GM18508 (cell line): ENCODE measurements around the gene SEMA5A.

Experiments used
- ATAC-seq: cut with Tn5 transposase; IDR thresholded peaks from one replicate; pipeline ENCODE4 v1.9.1; 2021; ENCODE audit warnings: moderate number of reproducible peaks; ENCODE audit not compliant: insufficient read depth, unreplicated experiment

The SEMA5A gene

DNA sequence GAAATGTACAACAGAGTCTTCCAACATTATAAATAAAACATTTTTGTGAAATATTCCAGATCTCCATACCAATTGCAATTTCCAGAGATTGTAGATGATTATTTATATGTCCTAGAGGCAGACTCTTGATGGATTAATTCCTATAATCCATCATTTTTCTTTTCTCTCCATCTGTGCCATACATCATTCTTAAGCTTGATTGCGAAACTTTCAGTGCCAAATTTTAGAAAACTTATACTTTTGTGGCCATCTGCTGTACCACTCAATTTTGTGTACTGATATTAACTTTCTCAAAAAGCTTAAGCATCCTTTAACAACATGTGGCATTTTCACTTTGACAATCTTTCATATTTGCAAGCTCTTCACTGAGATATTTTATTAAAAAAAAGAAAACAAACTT, 446.9 kb downstream of the SEMA5A start:
- no peak for ATAC-seq

DNA sequence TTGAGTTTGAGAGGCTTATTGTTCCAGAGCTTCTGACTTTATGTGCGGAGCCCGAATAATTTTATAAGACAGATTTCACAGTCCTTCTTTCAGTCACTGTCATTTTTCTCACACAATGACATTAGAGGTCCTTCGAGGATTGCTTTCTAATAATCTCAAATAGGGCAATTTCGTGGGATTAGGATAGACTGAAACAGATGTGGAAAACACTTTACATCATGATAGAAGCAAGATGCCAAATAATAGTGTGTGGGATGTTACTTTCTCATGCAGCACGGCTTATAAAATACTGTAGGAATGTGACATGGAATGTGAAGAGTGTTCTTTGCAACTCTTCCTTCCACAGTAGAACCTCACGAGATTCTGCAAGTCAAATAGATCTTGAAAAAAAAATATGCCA, 451.3 kb downstream of the SEMA5A start:
- ATAC-seq: no peak

DNA sequence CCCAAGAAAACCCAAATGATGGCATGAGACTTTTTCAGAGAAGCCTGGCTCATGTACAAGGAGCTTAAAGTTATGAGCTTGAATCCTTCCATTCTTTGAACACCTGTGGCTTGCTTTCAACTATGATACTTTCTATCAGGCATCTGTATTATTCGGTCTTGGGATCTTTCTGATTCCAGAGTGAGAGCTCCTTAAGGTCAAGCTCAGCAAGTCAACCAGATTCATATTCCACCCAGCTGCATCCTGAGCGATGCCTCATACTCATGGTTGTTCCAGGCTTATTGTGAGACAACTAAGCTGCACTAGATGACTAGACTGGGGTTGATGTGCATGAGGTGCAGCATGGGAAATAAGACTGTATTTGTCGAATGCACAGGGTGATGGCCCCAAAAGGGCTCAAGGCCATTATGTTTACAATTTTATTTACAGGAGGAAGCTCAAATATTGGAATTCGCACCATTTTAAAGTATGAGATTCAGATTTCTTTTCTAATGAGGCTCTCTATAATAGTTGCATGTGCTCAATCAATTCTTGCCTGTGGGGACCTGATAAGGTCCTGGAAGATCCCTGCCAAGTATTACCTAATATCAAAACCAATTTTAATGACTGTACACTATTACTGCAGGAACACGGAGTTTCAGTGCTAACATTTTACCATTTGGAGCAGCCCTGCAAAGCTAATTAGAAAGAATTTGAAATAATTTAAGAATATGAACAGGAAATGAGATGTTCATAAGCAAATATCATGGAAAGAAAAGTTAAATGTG, 453.8 kb downstream of the SEMA5A start:
- ATAC-seq: no peak

DNA sequence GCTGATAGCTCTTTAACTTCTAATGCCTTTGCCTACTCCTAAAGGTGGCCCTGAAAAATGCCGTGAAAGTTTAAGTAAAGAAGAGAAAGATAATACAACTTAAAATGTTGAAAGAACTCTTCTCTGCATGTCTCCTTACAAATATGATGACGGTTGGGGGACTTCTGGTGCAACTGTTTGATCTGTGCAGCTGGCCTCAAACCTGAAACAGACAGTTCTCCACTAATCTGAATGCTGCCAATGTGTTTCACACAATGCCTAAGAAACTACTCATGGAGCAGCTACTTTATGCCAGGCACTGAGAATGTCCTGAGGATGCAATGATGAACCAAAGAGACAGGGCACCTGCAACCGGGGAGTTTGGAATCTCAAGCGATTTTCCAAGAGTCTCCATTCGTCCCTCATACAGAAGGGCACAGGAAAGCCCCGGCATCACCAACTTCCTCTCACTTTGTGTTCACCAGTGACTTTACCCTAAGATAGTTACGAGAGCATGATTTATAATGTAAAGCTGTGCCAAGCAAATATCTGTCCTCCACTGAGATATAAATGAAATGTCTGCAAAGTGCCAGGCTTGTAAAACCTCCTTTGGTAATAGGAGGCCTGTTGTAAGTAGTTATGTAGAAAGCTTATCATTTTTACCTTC, 455.4 kb downstream of the SEMA5A start:
- ATAC-seq: no peak

DNA sequence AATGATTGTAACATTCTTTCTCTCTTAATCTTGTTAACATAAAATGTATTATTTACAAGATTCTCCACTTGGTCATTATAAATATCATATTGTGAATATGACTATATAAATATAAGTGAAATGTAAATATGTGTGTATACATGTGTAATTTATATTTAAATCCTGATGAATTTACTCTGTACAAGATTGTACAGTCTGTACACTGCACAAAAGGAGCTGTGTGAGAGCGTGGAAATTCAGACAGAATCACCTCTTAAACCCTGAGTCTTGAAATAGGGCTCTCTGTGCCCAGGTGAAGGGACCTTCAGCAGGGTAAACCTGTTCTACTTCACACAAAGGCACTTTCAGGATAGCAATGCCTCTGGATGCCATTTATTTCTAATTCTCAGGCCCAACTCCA, 456.0 kb downstream of the SEMA5A start:
- ATAC-seq: no peak

DNA sequence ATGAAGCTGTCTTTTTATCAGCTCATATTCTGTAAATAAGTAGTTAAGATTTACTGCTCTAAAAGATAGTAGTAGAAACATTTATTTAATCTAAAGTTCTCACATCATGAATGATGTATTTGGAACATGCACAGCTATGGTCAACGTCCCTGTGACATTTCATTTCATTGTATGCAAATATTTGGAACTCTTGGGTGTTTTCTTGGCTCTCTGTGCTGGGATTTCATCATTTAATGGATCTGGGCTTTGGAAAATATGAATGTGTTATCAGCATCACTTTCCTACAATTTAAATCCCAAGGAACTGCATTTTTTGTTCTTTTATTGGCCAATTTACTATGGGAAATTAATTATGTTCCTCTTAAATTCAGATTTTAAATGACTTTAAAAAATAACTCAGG, 462.9 kb downstream of the SEMA5A start:
- no peak for ATAC-seq

DNA sequence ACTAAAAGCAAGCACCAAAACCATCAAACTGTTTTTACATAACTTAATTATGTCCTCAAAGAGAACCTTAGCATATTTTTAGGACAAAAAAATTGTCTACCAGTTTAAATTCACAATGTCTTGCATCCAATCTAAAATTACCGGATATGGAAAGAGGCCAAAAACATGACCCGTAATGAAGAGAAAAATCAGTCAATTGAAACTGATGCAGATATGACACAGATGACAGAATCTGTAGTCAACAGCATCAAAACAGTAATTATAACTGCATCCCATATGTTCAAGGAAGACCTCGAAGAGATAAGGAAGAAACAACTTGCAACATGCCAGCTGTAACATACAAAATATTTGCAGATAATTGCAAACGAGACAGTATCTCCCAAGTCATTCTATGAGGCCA, 473.2 kb downstream of the SEMA5A start:
- ATAC-seq: no peak

DNA sequence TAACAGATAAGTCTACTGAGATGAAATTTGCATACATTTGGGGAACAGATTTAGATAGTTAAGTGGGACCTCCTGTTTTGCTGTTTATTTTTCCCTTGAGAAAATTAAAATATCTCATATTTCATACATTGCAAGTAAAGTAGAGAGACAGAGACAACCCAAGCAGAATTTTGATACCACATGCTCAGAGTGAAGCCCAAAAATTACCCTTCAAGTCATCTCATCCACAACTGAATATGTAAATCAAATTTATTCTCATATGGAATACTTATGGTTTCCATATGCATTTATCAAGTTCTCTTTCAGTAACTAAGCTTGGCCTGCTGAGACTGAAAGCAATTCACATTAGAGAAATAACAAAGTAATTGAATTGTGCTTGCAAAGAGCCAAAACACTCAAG, 474.4 kb downstream of the SEMA5A start:
- no peak for ATAC-seq

DNA sequence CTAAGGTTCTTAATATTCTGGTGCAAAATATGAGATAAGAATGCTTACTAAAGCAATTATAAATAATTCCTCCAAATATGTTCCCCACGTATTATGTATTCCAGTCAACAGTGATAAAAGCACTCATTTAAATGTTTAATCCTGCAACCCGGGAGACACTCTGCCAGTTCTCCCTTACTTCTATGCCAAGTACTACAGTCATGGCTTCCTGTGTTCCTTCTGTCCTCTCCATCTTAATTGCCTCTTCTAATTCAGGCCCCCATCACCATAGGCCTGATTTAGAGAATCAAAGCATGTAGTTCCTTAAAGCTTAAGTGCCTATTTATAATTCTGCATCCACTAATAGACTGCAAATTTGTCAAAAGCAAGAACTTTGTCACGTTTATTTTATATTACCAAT, 474.8 kb downstream of the SEMA5A start:
- no peak for ATAC-seq

DNA sequence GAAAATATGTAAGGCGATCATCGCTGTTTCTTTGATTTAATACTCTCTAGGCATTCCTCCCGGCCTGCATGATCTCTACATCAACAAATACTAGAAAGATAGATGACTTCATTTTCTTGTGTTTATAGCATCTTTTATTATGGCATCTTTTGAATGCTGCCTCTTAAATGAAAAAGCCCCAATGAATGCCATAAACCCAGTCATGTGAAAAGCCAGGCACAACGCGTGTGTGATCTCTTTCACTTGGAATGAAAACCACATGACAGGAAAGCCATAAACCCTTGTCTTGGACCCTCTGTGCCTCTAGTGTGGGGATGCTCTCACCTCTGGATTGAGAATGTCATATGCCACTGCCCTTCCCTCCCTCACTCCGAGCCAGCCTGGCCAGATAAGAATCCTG, 476.2 kb downstream of the SEMA5A start:
- ATAC-seq: no peak

DNA sequence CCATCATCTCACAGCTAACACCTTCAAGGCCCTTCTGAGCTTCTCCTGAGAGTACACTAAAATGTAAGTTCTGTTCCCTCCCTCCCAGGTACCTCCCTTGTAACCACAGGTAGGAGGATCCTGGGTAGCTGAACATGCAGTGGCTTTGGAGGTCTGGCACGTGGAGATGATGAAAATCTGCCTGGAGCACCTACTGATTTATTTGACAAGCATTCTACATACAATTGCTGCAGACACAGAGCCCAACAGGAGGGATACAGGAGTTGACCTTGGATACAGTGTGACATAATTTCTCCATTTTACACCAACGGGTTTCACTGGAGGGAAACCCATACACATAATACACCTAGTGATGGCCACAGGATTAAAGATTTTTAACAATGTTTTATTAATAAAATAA, 478.7 kb downstream of the SEMA5A start:
- ATAC-seq: no peak

DNA sequence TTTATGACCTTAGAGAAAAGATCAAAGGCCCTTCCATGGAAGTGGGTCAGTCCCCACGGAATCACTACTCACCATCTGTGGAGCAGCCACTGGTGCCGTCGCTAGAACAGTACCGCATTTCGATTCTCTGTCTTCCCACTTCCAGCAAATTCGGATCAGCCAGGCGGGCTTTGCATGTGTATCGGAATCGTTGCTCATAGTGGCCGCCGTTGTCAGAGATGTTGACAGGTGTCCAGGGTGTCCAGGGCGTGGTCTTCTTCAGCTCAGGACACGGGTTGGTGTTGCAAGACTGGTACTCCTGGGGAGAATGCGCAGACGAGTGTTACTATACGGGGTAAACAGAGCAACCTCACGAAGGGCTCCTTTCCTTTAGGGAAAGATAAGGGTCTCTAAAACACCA, 479.5 kb downstream of the SEMA5A start:
- no peak for ATAC-seq

DNA sequence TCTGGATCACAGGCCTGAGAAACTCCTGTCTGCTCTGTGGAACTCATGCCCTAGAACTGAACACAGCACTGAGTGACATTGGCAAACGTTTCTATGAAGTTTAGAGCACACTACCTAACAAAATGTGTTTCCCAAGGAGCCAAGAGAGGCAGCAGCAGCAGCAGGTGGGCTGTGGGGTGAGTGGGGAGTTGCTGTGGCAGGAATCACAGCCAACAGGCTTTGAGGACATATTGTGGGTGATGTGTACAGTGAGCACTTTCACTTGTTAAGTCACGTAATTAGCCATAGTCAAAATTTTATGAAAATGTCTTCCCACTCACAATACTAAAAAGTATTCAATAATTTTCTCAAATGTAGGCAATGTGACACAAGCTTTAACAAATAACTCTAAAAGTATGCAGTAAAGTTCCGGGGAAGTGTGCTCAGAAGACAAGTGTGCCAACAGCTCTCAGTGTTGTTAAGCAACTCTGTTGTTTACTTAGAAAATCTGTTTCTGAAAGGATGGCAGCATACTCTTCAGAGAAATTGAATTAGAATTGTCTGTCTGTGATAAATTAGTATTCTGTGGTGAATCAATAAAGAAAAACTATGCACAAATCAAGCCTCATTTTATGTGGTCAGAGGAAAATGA, 482.1 kb downstream of the SEMA5A start:
- ATAC-seq: no peak

DNA sequence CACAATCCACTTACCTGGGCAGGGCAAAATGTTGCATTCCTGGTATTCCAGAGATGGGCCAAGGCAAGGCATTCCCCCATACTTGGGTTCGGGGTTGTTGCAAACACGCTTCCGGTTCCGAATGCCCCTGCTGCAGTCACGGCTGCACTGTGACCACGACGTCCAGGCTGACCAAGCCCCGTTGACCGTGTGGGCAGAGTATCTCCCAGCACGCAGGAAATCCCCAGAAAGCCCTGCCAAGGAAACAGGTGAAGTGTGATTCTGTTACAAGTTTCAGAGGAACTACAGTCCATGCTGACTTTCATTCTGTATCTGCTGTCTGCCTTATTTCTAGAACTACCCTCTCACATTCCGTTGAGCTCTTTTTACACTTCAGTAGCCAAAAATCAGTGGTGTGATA, 483.0 kb downstream of the SEMA5A start:
- no peak for ATAC-seq

DNA sequence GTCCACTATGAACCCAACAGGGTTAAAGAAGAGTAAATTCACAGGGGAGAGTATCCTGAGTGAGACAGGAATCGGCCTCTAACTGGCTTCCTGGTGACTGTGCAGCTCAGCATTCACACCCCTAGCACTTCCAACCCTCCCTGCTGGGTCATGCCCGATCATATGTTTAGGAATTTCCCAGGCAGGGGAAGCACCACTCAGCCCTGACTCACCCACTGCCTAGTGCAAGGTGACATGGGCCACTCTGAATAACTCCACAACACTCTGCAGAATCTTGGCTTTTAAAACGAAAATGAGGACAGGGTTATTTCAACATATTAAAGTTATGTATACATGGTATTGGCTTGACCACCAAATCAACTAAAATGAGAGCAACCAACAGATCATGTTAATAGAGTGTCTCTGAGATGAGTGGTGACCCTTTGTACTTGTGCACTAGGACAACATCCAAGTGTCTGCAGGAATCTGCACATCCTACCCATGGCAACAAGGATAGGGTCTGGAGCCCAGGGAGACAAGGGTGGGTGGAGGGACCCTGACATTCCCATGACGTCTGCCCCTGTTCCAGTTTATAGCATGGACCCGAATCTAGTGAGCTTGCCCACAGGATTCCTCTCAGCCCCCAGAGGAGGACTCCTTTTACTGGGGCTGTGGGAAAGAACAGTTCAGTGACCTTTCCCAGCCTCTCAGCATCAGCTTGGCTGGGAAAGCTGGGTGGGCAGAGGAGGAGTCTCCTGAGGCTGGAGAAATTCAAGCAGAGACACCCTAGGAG, 485.8 kb downstream of the SEMA5A start:
- no peak for ATAC-seq

DNA sequence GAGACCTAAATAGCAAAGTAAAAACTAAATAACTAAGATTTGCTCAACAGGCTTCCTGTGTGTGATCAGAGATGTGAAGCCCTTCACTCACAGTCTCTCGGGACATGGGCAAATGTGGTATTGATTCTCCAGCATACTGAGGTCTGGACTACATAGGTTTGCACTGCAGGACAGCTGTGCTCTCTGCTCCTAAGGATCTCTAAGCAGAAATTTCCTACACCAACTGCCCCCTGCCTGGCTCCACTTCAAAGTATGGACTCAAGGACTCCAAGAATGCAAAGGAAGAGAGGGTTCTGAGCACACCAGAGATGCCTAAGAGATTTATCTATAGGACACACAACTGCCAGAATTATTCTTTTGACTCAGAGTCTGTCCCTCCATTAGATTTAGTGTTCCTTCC, 487.2 kb downstream of the SEMA5A start:
- no peak for ATAC-seq

DNA sequence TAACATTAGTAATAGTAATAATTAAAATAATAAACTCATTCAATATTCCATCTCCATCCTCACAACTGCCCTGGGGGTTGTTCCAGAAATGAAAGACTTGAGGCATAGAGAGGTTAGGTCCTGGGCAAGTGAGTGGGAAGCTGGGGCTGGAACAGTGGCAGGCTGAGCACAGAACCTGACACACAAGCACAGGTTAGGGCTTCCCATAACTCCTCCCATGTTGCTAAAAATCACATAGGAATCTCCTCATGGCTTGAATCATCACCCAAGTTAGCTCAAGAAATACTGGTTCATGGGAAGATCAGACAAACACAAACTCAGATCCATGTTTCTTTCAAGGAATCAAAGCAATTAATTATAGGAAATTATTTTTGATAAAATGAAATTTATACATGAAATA, 487.7 kb downstream of the SEMA5A start:
- ATAC-seq: no peak

DNA sequence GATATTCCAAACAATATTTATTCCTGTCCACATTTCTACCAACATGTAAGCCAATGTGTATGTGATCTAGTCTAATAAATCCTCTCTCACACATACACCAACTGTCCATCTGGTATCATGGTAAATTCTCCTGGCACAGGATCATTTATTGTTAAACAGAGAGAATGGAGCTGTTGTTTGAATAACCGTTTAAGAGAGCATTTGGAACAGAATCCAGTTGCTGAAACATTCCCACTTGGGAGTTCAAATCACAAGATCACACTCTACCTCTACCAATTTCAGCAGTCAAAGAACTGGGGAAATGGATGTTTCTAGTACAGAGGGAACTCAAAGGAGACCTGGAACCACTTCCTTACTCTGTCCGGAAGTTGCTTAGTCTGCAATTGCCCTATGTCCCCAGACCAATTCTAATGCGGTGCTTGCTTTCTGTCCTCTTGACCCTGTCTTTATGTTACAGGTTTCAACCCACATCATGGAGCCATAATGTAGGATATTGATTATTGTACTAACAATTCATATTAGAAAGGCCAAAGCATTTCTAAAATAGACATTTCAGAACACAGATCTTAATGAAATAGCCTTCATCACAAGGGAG, 488.4 kb downstream of the SEMA5A start:
- no peak for ATAC-seq

DNA sequence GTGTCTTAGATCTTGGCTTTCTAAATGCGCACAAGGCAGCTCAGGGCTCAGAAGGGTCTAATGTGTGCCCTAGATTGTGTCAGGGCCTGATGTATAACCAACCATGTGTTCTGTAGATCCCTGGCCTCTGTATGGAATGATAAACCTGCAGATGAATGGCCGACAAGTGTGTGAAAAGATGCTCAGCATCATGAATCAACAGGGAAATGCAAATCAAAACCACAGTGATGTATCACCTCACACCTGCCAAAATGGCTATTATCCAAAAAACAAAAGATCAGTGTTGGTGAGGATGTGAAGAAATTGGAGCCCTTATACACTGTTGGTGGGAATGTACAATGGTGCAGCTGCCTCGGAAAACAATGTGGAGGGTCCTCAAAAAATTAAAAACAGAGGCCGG, 489.8 kb downstream of the SEMA5A start:
- ATAC-seq: no peak

DNA sequence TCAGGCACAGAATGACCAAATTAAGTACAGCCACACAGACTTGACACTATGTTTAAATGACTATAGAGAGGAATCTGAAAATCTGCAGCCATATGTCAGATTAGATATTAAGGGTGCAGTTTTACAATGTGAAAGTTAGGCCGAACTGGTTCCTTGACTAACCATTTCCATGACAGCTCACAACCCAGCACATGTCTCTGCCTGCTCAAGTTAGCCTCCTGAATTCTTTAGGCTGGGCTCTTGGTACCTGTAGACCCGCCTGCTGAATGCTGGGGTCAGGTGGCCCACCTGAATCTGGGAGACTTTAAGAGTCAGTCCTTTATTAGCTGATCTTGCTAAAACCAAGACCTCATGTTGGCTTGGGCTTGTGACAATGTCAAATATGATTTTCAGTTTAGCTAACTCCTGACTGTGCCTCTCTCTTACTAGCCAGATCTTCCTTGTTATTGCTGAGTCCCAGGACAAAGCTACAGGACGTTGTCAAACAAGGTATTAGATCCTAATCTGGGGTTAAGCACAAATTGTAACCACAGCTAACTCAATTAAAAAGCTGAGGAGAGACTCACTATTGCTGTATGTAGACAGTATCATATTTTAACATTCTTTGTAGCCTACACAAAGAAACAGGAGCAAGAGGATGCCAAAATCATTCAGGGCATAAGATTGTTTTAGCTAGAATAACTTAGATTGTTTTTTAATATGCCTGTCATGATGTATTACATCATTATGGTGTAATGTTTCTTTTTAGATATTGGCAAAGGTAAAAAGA, 490.9 kb downstream of the SEMA5A start:
- no peak for ATAC-seq
